ENCODE measurements around the gene LRP1.
A peak's percentile ranks its signal among the peaks of the same experiment; 100 is the strongest.

Gene LRP1

DNA sequence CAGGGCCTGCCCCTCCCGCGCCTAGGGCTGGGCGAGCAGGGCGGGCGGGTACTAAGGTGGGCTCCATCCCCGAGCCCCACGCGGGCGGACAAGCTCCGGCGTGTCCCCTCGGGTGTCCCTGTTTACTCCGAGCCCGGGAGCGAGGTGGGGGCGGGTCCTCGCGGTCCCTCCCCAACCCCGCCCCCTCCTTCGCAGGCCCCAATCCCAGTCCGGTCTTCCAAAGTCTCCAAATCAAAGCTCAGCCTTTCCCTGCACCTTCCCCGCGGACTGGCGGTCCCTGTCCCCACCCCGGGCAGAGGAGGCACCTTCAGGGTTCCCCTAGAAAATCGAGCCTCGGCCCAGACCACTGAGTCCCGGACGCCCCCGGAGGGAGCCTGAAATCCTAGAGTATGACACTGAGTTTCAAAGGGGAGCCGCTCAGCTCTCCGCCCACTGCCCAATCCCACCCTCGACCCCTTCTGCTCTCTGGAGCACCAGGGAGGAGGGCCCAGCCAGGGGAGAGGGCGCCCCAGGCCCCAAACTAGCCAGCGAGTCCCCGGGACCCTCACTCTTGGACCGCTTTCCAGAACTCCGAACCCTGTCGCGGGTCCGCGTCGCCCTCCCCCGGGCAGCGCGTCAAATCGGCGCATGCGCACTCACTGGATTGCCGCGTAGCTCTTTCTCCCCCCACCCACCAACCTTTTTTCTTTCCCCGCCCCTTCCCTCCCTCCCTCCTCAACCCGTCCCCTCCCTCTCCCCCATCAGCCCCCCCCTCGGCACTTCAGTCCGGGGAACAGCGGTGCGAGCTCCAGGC is at the start of gene LRP1:
Gene LRP1 (plus strand): TSS at position 758 of the 793 bp plus-strand sequence. CDS start 482 bp downstream, outside the sequence.
- DNase-seq (ENCODE audit: low spot score) = peak; percentile 75

DNA sequence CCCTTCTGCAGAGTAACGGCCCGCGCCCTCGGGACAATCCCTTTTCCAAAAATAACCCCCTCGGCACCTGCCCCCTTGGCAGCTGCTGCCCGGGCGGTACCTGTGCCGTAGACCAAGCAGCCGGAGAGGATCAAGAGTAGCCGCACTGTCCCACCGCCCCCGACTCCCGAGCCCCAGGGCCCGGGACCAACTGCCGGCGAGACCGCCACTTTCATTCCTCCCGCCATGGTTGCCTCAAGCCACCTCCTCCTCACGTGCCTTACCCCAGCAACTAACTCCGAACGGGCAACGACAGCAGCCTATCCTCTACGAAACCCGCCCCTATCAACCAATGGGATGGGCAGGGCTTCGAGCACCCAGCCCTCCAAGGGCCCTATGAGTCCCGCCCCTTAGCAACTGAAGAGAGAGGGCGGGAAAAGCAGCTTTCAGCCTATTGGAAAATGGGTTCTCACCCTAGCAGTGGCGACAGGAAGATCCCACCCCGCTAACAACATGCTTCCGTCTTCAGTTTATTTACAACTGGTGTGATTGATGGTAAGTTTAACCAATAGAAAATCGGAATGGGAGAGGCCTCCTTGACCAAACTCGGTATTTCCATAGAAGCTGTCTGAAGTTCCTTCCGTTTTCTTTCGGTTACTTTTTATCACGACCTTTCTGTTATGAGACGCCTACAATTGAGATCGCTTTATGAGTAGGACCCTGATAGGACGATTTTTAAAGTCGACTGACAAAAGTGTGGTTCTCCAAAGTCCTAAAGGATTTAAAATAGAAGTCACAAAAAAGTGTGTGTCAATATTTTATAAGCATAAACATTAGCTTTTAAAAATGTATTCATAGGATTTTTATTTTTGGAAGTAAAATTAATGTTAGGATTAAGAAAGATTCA is 49.5 kb upstream of the LRP1 start, which contains the start of gene NEMP1:
Gene NEMP1 (minus strand): TSS at position 273 of the 886 bp plus-strand sequence. CDS start 46 bp downstream, at position 227.
- peak; percentile 100 for DNase-seq (ENCODE audit: low spot score)

DNA sequence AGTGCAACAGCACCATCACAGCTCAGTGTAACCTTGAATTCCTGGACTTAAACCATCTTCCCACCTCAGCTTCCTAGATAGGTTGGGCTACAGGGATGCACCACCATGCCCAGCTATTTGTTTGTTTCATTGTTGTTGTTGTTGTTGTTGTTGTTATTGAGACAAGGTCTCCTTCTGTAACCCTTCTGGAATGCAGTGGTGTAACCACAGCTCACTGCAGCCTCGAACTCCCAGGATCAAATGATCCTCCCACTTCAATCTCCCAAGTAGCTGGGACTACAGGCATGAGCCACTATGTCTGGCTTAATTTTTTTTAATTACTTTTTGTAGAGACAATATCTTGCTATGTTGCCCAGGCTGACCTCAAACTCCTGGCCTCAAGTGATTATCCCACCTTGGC is 48.5 kb upstream of the LRP1 start:
- no peak for DNase-seq (ENCODE audit: low spot score)

DNA sequence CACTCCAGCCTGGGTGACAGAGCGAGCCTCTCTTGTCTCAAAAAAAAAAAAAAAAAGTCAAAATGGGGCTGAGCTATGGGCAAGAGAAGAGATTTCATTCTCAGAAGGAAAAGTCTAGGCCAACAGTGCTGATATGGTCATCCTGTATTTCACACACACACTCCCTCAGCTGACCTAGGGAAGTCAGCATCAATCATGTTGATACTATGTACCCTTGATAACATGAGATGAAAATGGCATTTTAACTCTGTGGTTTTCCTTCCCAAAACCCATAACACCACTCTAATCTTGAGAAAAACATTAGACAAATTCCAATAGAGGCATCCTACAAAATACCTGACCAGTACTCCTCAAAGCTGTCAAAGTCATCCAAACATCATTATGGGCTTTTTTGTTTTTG is 47.4 kb upstream of the LRP1 start:
- DNase-seq (ENCODE audit: low spot score) = no peak

DNA sequence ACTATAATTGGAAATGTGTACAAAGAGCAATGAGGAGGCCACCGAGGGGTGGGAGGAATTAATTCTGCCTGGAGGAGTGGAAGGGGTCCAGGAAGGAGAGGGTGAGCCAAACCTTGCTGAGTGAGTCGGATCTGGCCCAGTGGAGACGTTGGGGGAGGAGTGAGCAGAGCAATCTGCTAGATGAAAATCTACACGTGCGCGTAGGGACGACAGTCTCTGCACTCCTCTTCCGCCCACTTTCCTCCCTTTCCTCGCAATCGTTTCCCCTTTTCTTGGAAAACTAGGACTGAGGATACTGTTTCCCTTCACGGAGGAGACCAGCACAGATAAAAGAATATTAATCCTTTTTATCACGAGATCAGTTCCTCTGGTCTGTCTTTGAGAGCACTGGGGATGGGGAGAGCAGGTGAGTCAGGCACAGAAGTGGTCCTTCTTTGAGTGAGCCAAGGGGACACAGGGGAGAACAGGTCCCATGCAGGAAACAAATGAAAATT is 42.2 kb upstream of the LRP1 start:
- no peak for DNase-seq (ENCODE audit: low spot score)

DNA sequence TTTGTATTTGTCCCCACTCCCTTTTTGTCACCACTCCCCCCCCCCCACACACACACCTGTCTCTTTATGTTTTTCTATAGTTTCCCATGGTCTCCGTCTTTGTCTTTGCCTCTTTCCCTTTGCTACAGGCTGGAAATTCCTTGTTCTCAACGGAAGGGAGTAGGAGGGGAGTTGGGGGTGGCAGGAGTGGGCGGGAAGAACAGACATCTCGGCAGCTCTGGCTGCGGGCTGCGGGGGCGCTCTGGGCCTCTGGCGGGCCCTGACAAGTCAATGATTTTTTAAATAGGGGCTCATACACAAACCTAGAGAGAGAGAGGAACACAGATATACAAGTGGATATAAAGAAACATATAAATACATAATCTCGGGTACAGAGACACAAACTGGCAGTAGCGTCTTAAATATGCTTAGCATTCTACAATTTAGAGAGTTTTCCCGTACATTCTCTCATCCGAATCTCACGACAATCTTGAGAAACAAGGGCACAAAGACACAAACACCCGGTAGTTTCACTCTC is 41.7 kb upstream of the LRP1 start:
- peak; percentile 76 for DNase-seq (ENCODE audit: low spot score)

DNA sequence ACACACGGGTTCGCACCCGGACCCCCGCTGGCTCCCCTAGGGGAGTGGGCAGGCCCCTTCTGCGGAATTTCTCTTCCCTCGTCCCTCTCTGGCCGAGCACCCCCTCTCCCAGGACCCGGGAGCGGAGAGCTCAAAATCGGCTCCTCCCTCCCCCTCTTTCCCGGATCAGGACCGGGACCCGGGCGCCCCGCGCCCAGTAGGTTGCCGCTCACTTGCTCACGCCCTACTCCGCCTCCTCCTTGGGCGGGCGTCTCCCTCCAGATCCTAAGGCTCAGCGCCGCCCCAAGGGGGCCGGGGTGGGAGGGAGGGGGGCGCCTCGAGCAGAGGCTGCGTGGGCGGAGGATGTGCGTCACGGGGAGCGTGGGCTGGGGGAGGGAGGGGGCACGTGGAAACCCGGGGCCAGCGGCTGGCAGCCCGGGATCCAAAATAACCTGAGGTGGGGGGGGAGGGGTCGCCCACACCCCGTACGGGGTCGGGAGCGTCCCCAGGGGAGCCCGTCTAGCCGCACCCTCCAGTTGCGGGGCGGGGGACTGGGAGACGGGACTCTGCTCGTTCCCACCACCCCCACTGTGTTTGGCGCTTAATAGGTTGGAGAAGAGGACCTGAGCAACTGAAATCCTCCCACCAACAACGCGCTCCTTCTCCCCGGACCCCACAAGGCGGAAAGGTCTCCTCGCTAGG is 41.1 kb upstream of the LRP1 start:
- DNase-seq (ENCODE audit: low spot score) = peak; percentile 80

DNA sequence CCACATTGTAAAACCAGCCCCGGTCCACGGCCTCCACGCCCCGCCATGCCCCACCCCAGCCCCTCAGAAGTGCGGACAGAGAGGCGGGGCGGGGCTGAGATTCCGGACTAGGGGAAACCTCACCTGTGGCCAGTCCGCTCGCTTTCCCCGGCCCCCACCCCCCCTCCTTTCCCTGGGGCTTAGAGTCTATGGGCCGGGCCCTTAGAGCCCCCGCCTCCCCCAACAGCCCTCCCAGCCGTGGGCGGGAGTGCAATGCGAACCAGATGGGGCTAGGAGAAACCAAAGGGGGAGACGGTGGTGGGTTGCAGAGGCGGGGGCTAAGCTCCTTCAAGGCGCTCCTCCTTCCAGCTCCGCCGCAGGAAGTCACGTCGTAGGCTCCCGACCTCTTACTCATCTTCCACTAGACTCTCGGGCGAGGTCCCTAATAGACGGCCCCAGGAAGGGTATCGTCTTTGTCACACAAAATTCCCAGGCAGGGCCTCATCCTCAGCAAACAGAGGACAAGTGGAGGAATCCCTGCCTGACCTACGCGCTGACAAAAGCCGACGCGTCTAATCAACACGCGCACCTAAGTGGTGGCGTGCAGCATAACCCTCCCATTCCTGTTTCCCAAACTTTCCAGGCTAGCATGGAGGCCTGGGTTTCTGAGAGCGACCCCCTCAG is 40.5 kb upstream of the LRP1 start:
- peak; percentile 91 for DNase-seq (ENCODE audit: low spot score)

DNA sequence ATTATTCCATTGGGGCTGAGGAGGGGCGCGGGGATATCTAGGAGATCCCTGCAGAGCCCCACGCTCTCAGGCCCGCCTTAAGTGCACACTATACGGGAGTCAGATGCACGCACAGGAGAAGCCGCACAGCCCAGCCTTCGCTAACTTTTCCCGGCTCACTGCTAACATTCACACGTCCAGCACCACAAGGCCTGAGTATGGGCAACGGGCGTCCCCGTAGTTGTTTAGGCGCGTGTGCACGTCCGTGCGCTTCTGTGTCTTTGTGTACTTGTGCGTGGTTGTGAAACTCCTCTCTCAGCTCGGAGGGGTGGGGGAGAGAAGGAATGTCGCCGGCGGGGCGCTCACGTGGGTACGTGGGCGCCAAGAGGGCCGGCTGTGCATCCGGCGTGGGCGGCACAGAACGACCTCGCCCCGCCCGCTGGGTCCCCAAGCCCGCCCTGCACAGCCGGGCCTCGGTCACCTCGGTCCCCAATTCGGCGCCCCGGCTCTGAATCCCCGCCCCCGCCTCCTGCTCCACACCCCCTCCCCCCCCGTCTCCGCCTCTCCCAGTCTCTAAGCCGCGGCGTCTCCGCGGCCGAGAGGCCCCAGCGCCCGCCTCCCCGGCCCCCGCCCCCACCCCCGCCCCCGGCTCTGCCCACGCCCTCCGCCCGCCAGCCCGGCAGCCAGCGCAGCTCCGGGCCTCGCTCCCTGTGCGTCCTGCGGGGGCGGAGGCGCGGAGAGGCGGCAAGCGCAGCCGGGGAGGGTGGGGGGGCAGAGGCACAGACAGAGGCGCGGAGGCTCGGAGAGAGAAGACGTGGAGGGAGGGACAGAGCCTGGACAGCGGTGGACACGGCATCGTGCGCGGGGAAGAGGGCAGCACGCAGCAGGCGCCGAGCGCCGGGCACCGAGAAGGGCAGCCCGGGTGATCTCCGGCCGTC is 39.7 kb upstream of the LRP1 start, which contains the start of gene NAB2:
Gene NAB2 (plus strand): TSS at position 761 of the 917 bp plus-strand sequence. CDS start 158 bp downstream, outside the sequence.
- peak; percentile 94 for DNase-seq (ENCODE audit: low spot score)

DNA sequence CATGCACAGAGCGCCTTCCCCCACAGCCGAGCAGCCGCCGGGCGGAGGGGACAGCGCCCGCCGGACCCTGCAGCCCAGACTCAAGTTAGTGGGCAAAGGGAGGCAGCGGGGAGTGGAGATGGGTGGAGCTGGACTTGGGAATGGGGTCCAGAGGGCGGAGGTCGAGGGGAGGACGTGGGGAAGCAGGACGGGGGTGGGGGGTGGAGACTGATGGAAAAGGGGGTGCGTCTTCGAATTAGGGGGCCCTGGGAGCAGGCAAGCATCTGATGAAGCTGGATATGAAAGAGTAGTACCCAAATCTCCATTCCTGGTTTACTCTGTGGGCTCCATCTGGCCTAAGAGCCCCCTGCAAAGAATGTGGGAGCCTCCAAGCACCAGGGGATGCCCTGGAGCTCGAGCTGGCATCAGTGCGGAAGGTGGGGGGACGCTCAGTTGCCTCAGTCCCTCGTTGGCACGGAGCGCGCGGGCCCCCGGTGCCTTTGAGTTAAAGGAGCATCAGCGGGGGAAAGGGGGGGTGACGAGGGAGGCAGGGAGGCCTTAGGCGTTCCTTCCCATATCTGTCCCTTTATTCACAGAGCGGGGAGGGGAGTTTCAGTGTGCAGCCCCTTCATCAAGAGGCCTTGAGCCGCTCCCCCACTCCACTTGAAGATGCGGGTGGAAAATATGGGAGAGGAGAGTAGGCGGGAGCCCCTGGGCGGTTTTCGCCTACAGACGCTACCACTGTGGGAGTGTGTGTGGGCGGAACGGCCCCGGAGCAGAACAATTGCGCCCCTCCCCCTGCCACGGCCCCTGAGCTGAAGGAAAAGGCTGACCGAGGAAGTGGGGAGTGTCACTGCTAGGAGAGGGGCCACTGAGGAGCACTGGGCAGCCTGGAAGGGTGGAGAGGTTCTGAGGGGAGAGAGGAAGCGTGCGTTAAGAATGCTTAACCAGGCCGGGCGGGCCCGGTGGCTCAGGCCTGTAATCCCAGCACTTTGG is 38.7 kb upstream of the LRP1 start:
- peak; percentile 52 for DNase-seq (ENCODE audit: low spot score)

DNA sequence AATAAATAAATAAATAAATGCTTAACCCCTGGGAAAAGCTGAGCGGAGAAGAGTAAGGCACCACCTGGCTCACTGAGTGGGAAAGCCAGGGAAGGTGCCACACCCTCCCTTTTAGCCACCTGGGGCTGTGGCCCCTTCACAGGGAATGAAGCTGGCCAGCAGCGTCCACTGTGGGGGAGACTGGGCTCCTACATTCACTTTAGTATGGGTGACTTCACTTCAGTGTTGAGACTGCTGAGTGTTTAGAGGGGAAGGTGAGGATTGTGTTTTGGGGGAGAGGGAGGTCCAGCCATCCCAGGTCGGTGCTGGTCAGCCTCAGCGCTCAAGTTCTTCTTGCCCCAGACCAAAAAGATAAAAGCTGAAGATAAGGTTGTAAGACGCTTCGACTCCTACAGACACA is 37.8 kb upstream of the LRP1 start:
- DNase-seq (ENCODE audit: low spot score) = no peak

DNA sequence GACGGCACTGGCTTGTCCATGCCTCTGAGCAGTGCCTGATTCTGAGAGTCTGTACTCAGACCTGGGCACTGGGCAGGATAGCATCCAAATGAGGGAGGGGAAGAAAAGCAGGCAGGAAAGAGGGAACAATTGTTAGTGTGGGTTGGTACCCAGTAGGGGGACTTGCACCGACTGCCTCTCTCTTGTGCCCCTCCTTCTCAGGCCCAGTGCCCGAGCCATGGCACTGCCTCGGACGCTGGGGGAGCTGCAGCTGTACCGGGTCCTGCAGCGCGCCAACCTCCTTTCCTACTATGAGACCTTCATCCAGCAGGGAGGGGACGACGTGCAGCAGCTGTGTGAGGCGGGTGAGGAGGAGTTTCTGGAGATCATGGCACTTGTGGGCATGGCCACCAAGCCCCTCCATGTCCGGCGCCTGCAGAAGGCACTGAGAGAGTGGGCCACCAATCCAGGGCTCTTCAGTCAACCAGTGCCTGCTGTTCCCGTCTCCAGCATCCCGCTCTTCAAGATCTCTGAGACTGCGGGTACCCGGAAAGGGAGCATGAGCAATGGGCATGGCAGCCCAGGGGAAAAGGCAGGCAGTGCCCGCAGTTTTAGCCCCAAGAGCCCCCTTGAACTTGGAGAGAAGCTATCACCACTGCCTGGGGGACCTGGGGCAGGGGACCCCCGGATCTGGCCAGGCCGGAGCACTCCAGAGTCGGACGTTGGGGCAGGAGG is 37.2 kb upstream of the LRP1 start:
- no peak for DNase-seq (ENCODE audit: low spot score)

DNA sequence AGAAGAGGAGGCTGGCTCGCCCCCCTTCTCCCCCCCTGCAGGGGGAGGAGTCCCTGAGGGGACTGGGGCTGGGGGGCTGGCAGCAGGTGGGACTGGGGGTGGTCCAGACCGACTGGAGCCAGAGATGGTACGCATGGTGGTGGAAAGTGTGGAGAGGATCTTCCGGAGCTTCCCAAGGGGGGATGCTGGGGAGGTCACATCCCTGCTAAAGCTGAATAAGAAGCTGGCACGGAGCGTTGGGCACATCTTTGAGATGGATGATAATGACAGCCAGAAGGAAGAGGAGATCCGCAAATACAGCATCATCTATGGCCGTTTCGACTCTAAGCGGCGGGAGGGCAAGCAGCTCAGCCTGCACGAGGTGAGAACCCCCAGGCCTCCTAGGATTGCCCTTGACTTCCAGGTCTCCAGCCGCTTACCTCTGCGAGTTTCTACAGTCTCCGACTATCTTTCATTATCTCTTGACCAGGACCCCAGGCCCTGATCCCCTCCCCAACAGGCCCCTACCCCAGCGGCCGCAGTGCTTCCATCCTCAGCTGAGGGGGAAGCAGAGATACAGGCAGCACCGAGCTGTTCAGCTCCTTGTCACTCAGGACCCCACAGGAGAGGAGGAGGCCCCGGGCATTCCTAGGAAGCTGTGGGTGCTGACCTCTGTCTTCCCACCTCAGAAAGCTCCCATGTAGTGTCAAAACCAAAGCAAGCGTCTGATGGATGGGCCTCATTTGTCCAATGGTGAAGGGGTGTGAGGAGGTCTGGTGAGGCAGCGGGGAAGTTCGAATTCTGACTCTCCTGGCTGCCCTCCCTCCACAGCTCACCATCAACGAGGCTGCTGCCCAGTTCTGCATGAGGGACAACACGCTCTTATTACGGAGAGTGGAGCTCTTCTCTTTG is 36.4 kb upstream of the LRP1 start:
- no peak for DNase-seq (ENCODE audit: low spot score)

DNA sequence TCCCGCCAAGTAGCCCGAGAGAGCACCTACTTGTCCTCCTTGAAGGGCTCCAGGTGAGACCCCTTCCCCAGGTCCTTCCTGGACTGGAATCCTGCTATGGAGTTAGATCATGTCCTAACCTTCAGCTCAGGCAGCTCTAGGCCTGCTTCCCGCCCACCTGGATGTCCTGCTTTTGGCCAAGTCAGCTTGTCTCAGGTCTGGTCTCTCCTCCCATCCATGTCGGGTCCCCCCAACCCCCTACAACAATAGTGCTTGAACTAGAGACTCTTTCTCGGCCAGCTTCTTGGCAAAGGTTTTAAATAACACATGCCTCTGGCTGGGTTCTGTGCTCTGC is 35.8 kb upstream of the LRP1 start:
- DNase-seq (ENCODE audit: low spot score) = no peak

DNA sequence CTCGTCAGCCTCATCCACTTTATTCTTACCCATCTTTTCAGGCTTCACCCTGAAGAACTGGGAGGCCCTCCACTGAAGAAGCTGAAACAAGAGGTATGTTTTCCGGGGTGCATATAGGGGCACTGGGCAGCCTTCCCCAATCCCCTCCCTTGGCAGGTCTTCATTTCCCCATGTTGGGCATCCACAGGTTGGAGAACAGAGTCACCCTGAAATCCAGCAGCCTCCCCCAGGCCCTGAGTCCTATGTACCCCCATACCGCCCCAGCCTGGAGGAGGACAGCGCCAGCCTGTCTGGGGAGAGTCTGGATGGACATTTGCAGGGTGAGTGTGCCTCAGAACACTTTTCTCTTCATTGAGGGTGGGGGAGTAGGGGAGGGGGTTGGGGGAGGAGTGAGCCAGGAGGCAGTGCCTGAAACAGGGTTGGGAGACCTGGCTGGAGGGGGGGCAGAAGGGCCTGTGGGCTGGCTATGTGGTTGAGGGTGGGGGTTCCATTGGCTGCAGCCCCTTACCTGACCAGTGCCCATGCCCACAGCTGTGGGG is 35.3 kb upstream of the LRP1 start:
- no peak for DNase-seq (ENCODE audit: low spot score)

DNA sequence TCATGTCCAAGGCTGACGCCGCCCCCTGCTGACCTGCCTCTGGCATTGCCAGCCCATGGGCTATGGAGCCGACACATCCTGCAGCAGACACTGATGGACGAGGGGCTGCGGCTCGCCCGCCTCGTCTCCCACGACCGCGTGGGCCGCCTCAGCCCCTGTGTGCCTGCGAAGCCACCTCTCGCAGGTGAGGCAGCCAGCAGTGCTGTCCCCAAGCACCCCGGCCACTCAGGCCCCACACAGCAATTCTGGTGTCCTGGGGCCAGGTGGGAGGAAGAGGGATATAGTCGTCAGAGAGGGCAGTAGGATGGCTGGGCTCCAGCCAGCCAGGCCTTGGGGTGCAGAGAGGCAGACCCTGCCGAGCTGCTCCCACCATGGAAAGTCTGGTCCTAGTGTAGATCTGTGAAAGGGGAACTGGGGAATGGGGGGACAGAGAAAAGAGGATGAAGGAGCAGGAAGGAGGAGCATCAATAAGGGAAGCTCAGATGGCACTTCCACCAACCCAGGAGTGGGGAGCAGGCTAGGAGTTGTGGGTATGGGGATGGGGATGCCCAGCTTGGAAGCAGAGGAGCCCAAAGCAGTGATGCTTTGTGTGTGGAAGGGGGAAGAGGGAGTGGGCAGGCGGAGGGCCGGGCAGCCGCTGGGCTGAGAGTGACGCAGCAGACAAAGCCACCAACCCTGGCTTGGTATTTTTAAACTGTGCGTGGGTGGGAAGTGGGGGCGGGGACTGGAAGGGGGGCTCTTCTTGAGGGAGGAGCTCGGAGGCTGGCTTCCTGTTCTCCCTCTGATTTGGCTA is 34.7 kb upstream of the LRP1 start:
- DNase-seq (ENCODE audit: low spot score) = peak; percentile 47

All from NAMALWA (cell line).